SU-DHL-6 (cell line): ENCODE measurements around the gene RSU1.

ENCODE experiments used
- H2AFZ ChIP-seq: fragments of 200-600 bp; sonication (generic); 2 replicates; pipeline ENCODE4 v1.6.1; 2014; ENCODE audit warnings: low read depth, mild to moderate bottlenecking, moderate library complexity, mixed read lengths, antibody characterized with exemption, low read length; ENCODE audit not compliant: severe bottlenecking
- H3F3A ChIP-seq: fragments of 200-600 bp; shearing (Covaris generic); 2 replicates; pipeline ENCODE4 v1.6.0; 2016; ENCODE audit warnings: antibody characterized with exemption, mild to moderate bottlenecking; ENCODE audit not compliant: insufficient read depth
- H3K27ac ChIP-seq: fragments of 200-600 bp; sonication (generic); 2 replicates; pipeline ENCODE4 v1.5.1; 2016; ENCODE audit warnings: low read depth, mild to moderate bottlenecking, low read length, moderate library complexity, mixed read lengths
- H3K27me3 ChIP-seq: fragments of 200-600 bp; sonication (generic), shearing (Covaris generic); 2 replicates; pipeline ENCODE4 v1.6.0; 2014; ENCODE audit warnings: mild to moderate bottlenecking, low read length
- H3K36me3 ChIP-seq: fragments of 200-600 bp; sonication (generic); 2 replicates; pipeline ENCODE4 v1.6.1; 2014; ENCODE audit warnings: mild to moderate bottlenecking, low read length, mixed read lengths
- H3K4me2 ChIP-seq: fragments of 300-600, 200-600 bp; shearing (Covaris generic), sonication (generic); 2 replicates; pipeline ENCODE4 v1.6.0; 2014; ENCODE audit warnings: low read length, low read depth, mild to moderate bottlenecking; ENCODE audit not compliant: poor library complexity, severe bottlenecking
- H3K4me3 ChIP-seq: fragments of 200-600 bp; sonication (generic); 2 replicates; pipeline ENCODE4 v1.5.1; 2014; ENCODE audit warnings: antibody characterized with exemption, low read length, mild to moderate bottlenecking, mixed read lengths; ENCODE audit not compliant: insufficient read depth, poor library complexity, severe bottlenecking
- H3K79me2 ChIP-seq: fragments of 200-600 bp; sonication (generic); 2 replicates; pipeline ENCODE4 v1.6.1; 2014; ENCODE audit warnings: mild to moderate bottlenecking, low read length, moderate library complexity; ENCODE audit not compliant: insufficient read depth
- H3K9ac ChIP-seq: fragments of 200-600 bp; sonication (generic); 2 replicates; pipeline ENCODE4 v1.7.0; 2014; ENCODE audit warnings: mild to moderate bottlenecking, low read length
- H3K9me2 ChIP-seq: fragments of 200-600 bp; sonication (generic); replicated peaks from 2 replicates; pipeline ENCODE4 v1.6.1; 2014; ENCODE audit warnings: low read length; ENCODE audit not compliant: insufficient read depth
- H3K9me3 ChIP-seq: fragments of 200-600 bp; sonication (generic); 2 replicates; pipeline ENCODE4 v1.6.1; 2014; ENCODE audit warnings: low read length, mixed read lengths; ENCODE audit not compliant: insufficient read depth
- H4K20me1 ChIP-seq: fragments of 200-600 bp; sonication (generic); 2 replicates; pipeline ENCODE4 v1.6.1; 2014; ENCODE audit warnings: low read depth, mild to moderate bottlenecking, antibody characterized with exemption, low read length, moderate library complexity, mixed read lengths
- CTCF ChIP-seq: fragments of 200-600 bp; sonication (generic); IDR thresholded peaks from one replicate; pipeline ENCODE4 v1.5.1; 2017; ENCODE audit warnings: antibody characterized with exemption, mild to moderate bottlenecking, low read length, moderate library complexity; ENCODE audit not compliant: insufficient read depth, poor library complexity, severe bottlenecking
- EZH2phosphoT487 ChIP-seq: fragments of 200-600 bp; sonication (generic), shearing (Covaris generic); conservative IDR thresholded peaks from 2 replicates; pipeline ENCODE4 v1.6.1; 2018; ENCODE audit warnings: mild to moderate bottlenecking, antibody characterized with exemption, low read length, moderate library complexity, mixed read lengths

Gene RSU1

GRCh38 chr10:16712883-16713282, 104.3 kb downstream of the RSU1 start:
- H3K9ac ChIP-seq: no peak overlapping the region
- no peak overlapping the region for H2AFZ ChIP-seq
- H3F3A ChIP-seq: no peaks in the 10 kb centered on the region
- H3K4me3 ChIP-seq: no peak overlapping the region
- H3K27me3 ChIP-seq: no peaks in the 10 kb centered on the region
- no peak for TF ChIP-seq CTCF
- TF ChIP-seq EZH2phosphoT487: no peak
- H3K4me2 ChIP-seq: no peak overlapping the region
- H3K9me2 ChIP-seq: no peaks in the 10 kb centered on the region
- H3K79me2 ChIP-seq: no peaks in the 10 kb centered on the region
- H4K20me1 ChIP-seq: no peaks in the 10 kb centered on the region
- H3K36me3 ChIP-seq: no peaks in the 10 kb centered on the region
- no peak overlapping the region for H3K27ac ChIP-seq
- peaks cover 9% of the 10 kb centered on the region; the same call in 1 of the 2 replicates for H3K9me3 ChIP-seq

GRCh38 chr10:16700331-16700730, 116.9 kb downstream of the RSU1 start:
- Histone ChIP-seq H3K9me3 (no peaks in the 10 kb centered on the region), H3K9me2 (no peaks in the 10 kb centered on the region), H3K27me3 (no peaks in the 10 kb centered on the region), H3F3A (no peaks in the 10 kb centered on the region), H2AFZ (no peak overlapping the region), H3K27ac (no peak overlapping the region), H4K20me1 (no peaks in the 10 kb centered on the region), H3K36me3 (no peaks in the 10 kb centered on the region), H3K4me3 (no peak overlapping the region), H3K9ac (no peak overlapping the region), H3K4me2 (no peak overlapping the region), H3K79me2 (no peaks in the 10 kb centered on the region)
- TF ChIP-seq EZH2phosphoT487 (no peak), CTCF (no peak)

GRCh38 chr10:16699435-16700057, 117.7 kb downstream of the RSU1 start:
- no peaks in the 10 kb centered on the region for H3K9me2 ChIP-seq
- no peak overlapping the region for H3K9ac ChIP-seq
- no peaks in the 10 kb centered on the region for H3K79me2 ChIP-seq
- no peaks in the 10 kb centered on the region for H4K20me1 ChIP-seq
- TF ChIP-seq CTCF (no peak), EZH2phosphoT487 (no peak)
- no peaks in the 10 kb centered on the region for H3K36me3 ChIP-seq
- H3K4me2 ChIP-seq: no peak overlapping the region
- no peak overlapping the region for H3K4me3 ChIP-seq
- H3F3A ChIP-seq: no peaks in the 10 kb centered on the region
- H2AFZ ChIP-seq: no peak overlapping the region
- H3K9me3 ChIP-seq: no peaks in the 10 kb centered on the region
- no peaks in the 10 kb centered on the region for H3K27me3 ChIP-seq
- no peak overlapping the region for H3K27ac ChIP-seq
